T1000 (cell line): ENCODE results near the gene ATG5.

Experiments
- DNase-seq: peaks from one replicate; lab custom pipeline; 2025; ENCODE audit warnings: mixed read lengths; lab: John Stamatoyannopoulos, UW

The ATG5 gene

GRCh38 chr6:106220485-106220884 is 105.1 kb downstream of the ATG5 start:
- no peak for DNase-seq

- DNase-seq = no peak
These were observed 109.0 kb downstream of the ATG5 start for GRCh38 chr6:106216527-106216926.

DNA sequence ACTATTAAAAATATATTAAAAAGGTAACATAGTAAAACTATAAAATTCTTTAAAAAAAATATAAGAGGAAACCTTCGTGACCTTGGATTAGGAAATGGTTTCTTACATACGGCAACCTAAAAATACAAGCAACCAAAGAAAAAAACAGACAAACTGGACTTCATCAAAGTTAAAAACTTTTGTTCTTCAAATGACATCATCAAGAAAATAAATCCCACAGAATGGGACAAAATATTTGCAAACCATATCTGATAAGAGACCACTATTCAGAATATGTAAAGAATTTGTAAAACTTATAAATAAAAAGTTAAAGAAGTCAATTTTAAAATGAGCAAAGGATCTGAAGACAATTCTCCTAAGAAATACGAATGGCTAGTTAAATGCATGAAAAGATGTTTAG is 110.0 kb downstream of the ATG5 start:
- no peak for DNase-seq

DNA sequence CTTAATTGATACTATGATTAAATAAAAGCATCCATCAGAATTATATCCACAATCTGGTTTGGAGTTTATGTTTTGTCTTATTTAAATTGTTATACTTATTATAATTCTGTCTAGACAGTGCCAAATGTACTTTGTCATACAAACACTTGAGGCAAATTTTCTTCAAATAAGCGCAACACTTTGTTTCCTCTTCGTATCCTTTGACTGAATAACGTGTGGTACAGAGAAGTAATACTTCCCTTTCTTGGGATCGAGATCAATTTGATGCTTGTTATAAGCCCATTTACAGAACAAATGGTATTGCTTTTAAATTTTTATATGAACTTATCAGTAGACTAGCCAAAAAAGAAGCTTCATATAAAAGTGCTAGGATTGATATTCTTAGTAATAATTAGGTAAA is 111.0 kb downstream of the ATG5 start:
- DNase-seq = no peak

- DNase-seq = no peak
These were observed 111.8 kb downstream of the ATG5 start for GRCh38 chr6:106213660-106214289.

DNA sequence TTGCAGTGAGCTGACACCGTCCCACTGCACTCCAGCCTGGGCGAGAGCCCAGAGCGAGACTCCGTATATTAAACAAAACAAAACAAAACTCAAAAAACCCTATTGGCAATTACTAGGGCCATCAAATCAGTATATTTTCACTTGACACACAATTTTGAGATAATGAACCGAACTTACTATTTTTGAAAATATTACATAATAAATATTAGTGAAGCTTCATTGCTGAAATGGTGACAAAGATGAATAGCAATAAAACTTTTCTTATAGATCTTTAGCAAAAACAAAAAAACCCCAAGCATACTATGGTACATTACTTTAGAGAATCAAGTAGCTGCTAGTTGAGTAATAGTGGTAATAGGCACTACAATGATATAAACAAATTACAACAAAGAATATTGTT is 113.0 kb downstream of the ATG5 start:
- DNase-seq = no peak

GRCh38 chr6:106206905-106207304 is 118.7 kb downstream of the ATG5 start:
- DNase-seq = no peak

DNA sequence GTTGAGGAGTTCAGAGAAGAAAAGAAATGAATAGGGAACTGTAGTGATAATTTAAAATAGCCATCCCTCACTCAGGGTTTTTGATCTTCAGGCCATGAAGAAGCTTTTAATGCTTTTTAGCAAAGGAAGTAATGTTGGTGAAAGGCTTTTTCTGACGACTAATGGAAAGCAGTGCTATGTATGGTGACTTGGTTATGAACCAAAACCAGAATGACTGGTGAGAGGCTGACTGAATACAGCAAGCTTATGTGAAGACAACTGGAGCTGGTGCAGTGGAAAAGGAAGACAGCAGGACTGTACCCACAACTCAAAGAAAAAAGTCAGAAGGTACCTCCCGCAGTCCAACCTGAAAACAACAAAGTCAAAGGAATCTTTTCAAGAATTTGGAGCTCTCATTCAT is 120.6 kb downstream of the ATG5 start:
- no peak for DNase-seq

GRCh38 chr6:106199998-106200397 is 125.6 kb downstream of the ATG5 start:
- DNase-seq = no peak

- no peak for DNase-seq
These were observed 126.2 kb downstream of the ATG5 start for GRCh38 chr6:106199331-106199730.

DNA sequence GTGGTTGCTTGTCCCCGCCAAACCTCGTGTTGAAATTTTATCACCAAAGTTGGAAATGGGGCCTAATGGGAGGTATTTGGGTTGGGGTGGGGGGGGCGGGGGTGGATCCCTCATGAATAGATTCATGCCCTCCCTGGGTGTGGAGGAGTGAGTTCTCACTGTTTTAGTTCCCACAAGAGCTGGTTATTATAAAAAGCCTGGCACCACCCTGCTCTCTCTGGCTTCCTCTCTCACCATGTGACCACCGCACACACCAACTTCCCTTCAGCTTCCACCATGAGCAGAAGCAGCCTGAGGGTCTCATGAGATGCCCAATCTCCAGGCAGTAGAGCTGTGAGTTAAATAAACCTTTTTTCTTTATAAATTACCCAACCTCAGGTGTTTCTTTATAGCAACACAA is 128.1 kb downstream of the ATG5 start:
- DNase-seq = no peak

DNA sequence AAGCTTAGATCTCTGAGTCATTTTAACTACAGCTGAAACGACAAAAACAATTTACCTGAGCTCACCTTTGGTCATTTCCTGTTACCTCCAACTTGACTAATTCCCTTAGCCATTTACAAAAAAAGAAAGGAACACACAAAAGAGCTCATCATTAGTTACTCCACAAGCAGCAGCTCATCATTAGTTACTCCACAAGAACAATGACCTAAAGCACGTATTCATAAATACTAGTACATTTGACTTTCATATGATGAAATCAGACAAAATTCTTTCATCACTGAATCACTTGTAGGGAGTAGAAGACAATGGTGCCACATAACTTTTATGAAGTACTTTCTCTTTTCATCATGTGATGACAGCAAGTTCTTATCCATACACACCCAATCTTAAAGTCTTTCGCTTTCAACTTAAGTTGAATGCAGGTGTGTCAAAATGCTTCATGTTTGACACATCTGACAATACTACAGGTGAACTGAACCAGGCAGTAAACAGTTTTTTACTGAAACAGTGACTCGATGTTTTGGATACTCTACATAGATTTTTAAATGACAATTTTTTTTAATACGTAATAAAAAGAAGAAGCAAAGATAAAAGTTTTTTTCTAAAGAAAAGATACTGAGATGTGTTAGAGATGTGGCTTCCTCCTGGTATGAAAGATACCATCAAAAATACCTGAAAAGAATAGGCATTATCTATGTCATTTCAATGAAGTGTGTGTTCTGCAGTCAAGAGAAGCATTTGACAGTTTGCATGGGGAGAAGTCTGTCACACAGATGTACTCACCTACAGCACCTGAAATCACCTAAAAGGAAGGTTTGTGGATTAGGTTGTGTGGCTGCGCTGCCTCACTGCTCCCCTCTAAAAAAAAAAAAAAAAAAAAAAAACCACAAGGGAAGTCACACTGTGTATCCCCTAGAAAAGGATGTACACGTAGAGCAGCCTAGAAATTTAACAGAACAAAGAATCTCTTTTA is 130.3 kb downstream of the ATG5 start:
- DNase-seq = no peak

GRCh38 chr6:106192824-106193223 is 132.7 kb downstream of the ATG5 start:
- no peak for DNase-seq

- DNase-seq = no peak
These were observed 137.3 kb downstream of the ATG5 start for GRCh38 chr6:106188104-106188794.

DNA sequence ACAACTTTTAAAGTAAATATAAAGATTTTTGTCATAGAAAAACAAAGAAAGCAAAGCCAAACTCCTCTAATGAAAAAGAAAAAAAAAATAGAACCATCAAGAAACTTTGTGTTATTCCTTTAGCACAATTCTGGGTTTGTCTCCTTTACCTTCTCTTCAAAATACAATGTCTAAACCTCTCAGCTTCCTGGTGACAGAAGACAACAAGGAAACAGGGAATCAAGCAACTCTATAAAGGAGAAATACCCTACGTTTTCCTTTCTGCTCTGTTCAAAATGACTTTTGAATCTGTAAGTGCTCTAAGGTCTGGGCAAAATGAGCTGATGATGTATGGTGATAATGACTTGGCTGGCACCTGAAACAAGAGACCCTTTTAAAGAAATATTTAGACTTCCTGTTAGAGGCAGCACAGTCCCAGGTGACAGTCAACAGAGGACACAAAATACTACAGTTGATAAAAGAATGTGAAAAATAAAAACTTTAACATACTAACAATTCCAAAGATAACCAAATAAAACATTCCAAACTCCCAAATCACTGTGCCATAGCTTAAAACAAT is 138.1 kb downstream of the ATG5 start:
- no peak for DNase-seq

GRCh38 chr6:106186714-106187113 is 138.8 kb downstream of the ATG5 start:
- no peak for DNase-seq

DNA sequence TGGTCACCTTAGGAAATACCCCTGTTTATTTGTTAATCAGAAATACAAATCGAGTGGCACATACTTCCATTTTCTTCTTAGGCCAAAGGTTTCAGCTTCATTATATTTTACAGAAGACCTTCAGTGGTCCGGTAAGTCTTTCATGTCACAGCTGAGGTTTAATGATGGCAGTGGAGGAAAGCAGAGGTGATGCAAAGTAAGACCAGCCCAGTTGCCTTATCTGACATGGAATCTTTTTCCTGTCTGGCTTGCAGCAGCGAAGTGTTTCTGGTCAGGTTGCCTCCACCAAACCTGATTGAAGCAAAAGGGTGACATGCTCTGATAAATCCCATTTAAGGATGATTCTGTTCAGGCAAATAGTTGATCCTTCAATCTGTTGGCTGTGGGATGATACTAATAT is 139.4 kb downstream of the ATG5 start:
- DNase-seq = no peak

GRCh38 chr6:106185615-106186014 is 139.9 kb downstream of the ATG5 start:
- no peak for DNase-seq

GRCh38 chr6:106184629-106185028 is 140.9 kb downstream of the ATG5 start:
- DNase-seq = no peak

DNA sequence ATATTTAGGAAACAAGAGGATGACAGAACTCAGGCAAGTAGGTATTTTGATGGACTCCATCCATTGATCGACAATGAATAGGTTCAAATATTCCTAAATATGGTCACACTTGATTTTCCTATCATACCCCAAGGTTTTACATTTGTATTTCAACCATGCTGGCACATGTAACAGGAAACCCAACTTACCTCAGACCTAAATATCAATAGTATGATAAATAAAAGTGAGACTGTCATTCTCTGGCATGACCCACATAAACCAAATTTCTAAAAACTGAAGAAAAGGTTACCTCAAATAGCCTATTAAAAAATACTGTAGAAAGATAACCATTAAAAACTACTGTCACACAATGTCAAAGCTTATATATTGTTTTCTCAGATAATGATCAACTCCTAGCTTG is 142.1 kb downstream of the ATG5 start:
- no peak for DNase-seq

DNA sequence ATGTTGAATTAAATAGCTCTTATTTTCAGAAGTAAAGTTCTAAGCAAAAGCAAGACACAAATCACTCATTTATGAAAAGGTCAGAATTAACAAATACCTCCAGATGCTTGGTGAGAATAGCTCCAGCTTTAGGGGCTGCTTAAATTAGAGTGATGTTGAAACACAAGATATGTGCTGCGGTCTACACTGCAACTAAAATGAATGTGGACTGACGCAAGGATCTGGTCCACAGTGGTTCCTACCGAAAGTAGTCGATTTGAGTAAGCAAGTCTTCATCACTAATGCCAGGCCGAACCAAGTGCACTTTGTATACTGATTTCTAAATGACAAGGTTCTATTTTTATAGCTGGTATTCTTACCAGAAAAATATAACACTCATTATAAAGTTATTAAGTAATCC is 143.1 kb downstream of the ATG5 start:
- no peak for DNase-seq

DNA sequence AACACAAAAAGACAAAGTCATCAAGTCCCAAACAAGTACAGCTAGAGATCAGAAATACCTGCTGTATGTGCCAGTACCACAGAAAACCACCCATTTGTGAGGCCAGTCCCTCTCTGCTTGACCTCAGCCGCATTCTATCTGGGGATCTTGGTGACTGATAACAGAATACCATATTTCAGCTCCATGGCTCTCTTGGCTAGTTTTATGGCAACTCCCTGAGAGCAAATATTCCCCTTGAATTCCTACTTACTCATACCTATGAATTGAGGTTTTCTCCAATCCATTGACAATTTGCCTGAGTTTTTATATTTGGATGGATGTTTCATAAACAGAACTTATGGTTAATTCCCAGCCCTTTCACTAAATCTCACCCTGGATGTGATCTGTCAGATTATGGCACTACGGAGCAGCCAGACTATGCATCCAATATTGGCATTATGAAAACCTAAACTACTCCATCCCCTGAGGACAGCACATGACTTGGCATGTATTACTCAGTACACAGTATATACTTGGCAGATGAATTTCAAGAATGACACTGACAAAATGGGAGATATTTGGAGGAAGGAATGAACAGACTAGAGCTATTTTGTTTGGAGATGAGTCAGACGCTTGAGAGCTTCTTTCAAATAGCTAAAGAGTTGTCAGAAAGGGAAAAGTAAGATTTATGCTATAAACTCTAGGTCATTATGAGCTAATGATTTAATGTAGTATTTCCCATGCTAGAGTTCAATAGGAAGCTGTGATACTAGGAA is 143.7 kb downstream of the ATG5 start:
- no peak for DNase-seq
